WERI-Rb-1 (cell line): ENCODE data around the gene CFAP107.

Experiments used
- DNase-seq: peaks from one replicate; pipeline ENCODE4 v3.0.0-alpha.2; 2020
- H3K27ac ChIP-seq: fragments of 250-450 bp; sonication (Bioruptor Pico); 2 replicates; pipeline ENCODE4 v1.5.1; 2020; ENCODE audit warnings: mild to moderate bottlenecking, moderate library complexity
- H3K27me3 ChIP-seq: fragments of 250-450 bp; sonication (Bioruptor Pico); 2 replicates; pipeline ENCODE4 v1.5.1; 2021; ENCODE audit warnings: mild to moderate bottlenecking, low read depth, moderate library complexity; ENCODE audit not compliant: insufficient read depth, severe bottlenecking
- H3K36me3 ChIP-seq: fragments of 250-450 bp; sonication (Bioruptor Pico); 2 replicates; pipeline ENCODE4 v1.5.1; 2020; ENCODE audit warnings: mild to moderate bottlenecking, moderate library complexity
- H3K4me3 ChIP-seq: 2 replicates; pipeline ENCODE4 v1.5.1; 2011; ENCODE audit warnings: low read depth, mild to moderate bottlenecking, control low read depth, low read length
- H3K9me3 ChIP-seq: fragments of 250-450 bp; sonication (Bioruptor Pico); 2 replicates; pipeline ENCODE4 v1.5.1; 2021; ENCODE audit warnings: mild to moderate bottlenecking, moderate library complexity; ENCODE audit not compliant: severe bottlenecking
- TF ChIP-seq, protein P1 (sequence below): IDR thresholded peaks from 2 replicates; pipeline ENCODE4 v1.5.1; 2011; ENCODE audit warnings: low read depth, mild to moderate bottlenecking, control low read depth, inconsistent platforms, low read length

The CFAP107 gene, protein sequence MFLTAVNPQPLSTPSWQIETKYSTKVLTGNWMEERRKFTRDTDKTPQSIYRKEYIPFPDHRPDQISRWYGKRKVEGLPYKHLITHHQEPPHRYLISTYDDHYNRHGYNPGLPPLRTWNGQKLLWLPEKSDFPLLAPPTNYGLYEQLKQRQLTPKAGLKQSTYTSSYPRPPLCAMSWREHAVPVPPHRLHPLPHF

DNA sequence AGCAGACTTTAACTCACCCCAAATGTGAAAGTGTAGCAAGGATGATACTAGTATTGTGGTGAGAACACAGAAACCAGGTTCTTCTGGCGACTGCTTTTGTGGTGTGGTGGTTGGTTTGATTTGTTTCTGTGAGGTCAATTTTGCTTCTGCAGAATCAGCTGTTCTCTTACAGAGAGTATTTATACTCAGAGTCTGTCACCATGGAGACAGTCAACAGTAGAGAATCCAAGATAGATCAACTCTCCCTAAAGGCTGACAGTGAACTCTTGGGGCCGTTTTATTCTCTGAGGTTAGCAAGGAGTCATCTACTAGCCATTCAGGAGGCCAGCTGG, at the start of gene CFAP107:
Gene CFAP107 (plus strand): TSS at position 209 of the 332 bp plus-strand sequence. CDS start 231 bp downstream, outside the sequence.
- no peaks in the 10 kb centered on the region for H3K36me3 ChIP-seq
- DNase-seq = no peak
- H3K27ac ChIP-seq = no peak within 1 kb of the TSS
- peaks cover 47% of the 10 kb centered on the region for H3K27me3 ChIP-seq
- no peak within 1 kb of the TSS for H3K4me3 ChIP-seq
- H3K9me3 ChIP-seq = peaks cover 10% of the 10 kb centered on the region
- TF ChIP-seq, protein P1, sequence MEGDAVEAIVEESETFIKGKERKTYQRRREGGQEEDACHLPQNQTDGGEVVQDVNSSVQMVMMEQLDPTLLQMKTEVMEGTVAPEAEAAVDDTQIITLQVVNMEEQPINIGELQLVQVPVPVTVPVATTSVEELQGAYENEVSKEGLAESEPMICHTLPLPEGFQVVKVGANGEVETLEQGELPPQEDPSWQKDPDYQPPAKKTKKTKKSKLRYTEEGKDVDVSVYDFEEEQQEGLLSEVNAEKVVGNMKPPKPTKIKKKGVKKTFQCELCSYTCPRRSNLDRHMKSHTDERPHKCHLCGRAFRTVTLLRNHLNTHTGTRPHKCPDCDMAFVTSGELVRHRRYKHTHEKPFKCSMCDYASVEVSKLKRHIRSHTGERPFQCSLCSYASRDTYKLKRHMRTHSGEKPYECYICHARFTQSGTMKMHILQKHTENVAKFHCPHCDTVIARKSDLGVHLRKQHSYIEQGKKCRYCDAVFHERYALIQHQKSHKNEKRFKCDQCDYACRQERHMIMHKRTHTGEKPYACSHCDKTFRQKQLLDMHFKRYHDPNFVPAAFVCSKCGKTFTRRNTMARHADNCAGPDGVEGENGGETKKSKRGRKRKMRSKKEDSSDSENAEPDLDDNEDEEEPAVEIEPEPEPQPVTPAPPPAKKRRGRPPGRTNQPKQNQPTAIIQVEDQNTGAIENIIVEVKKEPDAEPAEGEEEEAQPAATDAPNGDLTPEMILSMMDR = no peak

- no peaks in the 10 kb centered on the region for H3K36me3 ChIP-seq
- no peak overlapping the region for H3K27ac ChIP-seq
- peaks cover 90% of the 10 kb centered on the region for H3K27me3 ChIP-seq
- TF ChIP-seq, protein P1 = no peak
- peaks cover under 1% of the 10 kb centered on the region for H3K9me3 ChIP-seq
- no peak overlapping the region for H3K4me3 ChIP-seq
- no peak for DNase-seq
Observed at GRCh38 chr1:12696658-12697057, 49.3 kb upstream of the CFAP107 start.

- TF ChIP-seq, protein P1 = no peak
- H3K4me3 ChIP-seq = no peak overlapping the region
- H3K9me3 ChIP-seq = peaks cover 3% of the 10 kb centered on the region
- H3K36me3 ChIP-seq = no peaks in the 10 kb centered on the region
- H3K27me3 ChIP-seq = peaks cover 83% of the 10 kb centered on the region
- DNase-seq = no peak
- no peak overlapping the region for H3K27ac ChIP-seq
Observed at GRCh38 chr1:12697397-12697796, 48.6 kb upstream of the CFAP107 start.

- no peaks in the 10 kb centered on the region for H3K36me3 ChIP-seq
- H3K4me3 ChIP-seq = no peak overlapping the region
- no peak for DNase-seq
- H3K27ac ChIP-seq = no peak overlapping the region
- peaks cover 10% of the 10 kb centered on the region for H3K9me3 ChIP-seq
- peaks cover 59% of the 10 kb centered on the region for H3K27me3 ChIP-seq
- TF ChIP-seq, protein P1 = no peak
Observed at GRCh38 chr1:12703821-12704451, 42.1 kb upstream of the CFAP107 start.

DNA sequence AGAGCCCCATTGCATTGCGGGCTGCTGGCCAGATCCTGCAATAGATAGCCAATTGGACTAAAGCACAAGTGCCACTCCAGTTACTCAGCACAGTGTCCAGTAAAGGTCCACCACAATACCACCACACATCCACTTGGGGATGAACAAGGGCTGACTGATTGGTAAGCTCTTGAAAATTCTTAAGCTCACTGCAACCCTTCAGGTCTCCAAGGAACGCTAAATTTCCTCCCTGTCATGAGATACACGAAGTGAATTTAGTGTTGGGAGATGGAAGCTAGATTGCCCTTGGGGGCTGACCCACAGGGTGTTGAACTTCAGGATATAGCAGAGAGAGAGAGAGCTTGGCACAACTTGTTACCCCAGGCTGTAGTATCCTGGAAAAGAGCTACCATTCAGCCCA, 39.9 kb upstream of the CFAP107 start:
- Histone ChIP-seq H3K27ac (no peak overlapping the region), H3K27me3 (peaks cover 58% of the 10 kb centered on the region), H3K9me3 (peaks cover 10% of the 10 kb centered on the region), H3K36me3 (no peaks in the 10 kb centered on the region), H3K4me3 (no peak overlapping the region)
- DNase-seq = no peak
- TF ChIP-seq, protein P1 = no peak
